Measurements from ENCODE around the gene PODNL1. TPM values are rescaled to one million over a fixed set of nuclear protein-coding genes. Genes with fewer than 3 reads are reported as not detected.

Gene PODNL1
- total and polyA plus RNA-seq, 10 of the 15 experiments (the other 5 are each of a cell fraction or from before 2014, with no cell fraction given) = 0.04 to 0.44 TPM; not detected in 8

DNA sequence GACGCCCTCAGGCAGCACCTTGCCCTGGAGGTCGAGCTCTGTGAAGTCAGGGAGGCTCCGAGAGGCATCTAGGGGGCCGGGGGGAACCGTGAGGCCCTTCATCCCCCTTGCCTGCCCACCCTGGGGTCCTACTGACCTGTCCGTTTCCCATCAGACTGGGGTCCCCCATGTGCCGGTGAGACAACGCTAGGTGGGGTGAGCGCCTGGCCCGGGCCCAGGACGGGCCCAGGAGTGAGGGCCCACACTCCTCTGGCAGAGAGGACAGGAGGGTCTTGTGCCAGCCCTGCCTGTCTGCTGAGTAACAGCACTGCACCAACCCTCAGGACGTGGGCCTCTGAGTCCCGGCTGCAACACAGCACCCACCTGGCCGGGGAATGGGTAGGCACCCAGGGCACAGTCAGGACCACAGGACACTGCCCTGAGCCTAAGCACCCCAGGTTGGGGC, 28.5 kb upstream of the PODNL1 start (continued):
- TF ChIP-seq, protein P1, sequence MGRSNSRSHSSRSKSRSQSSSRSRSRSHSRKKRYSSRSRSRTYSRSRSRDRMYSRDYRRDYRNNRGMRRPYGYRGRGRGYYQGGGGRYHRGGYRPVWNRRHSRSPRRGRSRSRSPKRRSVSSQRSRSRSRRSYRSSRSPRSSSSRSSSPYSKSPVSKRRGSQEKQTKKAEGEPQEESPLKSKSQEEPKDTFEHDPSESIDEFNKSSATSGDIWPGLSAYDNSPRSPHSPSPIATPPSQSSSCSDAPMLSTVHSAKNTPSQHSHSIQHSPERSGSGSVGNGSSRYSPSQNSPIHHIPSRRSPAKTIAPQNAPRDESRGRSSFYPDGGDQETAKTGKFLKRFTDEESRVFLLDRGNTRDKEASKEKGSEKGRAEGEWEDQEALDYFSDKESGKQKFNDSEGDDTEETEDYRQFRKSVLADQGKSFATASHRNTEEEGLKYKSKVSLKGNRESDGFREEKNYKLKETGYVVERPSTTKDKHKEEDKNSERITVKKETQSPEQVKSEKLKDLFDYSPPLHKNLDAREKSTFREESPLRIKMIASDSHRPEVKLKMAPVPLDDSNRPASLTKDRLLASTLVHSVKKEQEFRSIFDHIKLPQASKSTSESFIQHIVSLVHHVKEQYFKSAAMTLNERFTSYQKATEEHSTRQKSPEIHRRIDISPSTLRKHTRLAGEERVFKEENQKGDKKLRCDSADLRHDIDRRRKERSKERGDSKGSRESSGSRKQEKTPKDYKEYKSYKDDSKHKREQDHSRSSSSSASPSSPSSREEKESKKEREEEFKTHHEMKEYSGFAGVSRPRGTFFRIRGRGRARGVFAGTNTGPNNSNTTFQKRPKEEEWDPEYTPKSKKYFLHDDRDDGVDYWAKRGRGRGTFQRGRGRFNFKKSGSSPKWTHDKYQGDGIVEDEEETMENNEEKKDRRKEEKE (IDR thresholded peaks at IDR 0.05) = no peak
- TF ChIP-seq CHD1 (IDR thresholded peaks at IDR 0.05; ENCODE audit: low read depth, low read length) = no peak

DNA sequence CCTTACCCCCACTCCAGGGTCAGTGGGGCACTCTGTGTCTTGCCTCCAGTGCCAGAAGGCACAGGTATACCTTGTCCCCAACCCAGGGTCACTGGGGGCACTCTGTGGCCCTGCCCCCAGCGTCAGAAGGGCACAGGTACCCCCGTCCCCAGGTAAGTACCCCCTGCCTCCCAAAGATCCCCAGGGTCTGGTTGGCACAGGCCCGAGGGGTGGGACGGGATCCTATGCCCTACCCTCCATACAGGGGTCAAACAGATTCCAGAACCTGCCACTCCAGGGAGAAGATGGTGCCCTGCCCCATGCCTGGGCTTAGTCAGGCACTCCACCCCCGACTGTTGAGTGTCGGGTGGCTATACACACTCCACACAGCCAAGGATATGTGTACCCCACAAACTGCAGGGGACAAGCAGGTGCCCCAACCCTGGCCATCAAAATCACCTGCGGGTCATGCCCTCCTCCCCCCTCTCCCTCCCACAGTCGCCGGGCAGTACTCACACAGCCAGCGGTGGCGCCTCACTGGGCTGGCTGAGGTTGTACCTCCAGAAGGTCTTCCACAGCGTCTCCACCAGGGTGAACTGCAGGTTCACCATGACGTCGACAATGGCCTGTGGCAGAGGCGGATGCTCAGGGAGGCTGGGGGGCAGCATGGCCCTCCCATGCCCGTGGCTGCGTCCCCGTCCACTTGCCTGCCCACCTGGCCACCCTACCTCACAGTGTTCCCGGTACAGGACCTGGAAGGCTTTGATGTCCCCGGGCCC, 27.9 kb upstream of the PODNL1 start:
- no peaks in the 10 kb centered on the region for H4K20me1 ChIP-seq (ENCODE audit: control insufficient read depth, insufficient read depth)
- in situ Hi-C loops (cut with MboI) (no loop called here), intact Hi-C loops (cut with micrococcal nuclease; ENCODE audit: unreplicated experiment) (no loop called here)
- H2AFZ ChIP-seq (ENCODE audit: control insufficient read depth, low read depth, low read length) = no peak overlapping the region
- no peak overlapping the region for H3K4me2 ChIP-seq (ENCODE audit: control insufficient read depth, insufficient read depth)
- ATAC-seq (no peak), DNase-seq (ENCODE audit: low read depth, low spot score) (no peak), FAIRE-seq (no peak)
- H3K4me3 ChIP-seq = no peak overlapping the region
- H3K79me2 ChIP-seq (ENCODE audit: control insufficient read depth, insufficient read depth, low read length) = no peaks in the 10 kb centered on the region
- H3K36me3 ChIP-seq (ENCODE audit: control insufficient read depth in 2 of 2, insufficient read depth in 2 of 2, low read length in 1 of 2) = peaks cover 0 to 7% of the 10 kb centered on the region in 2 experiments; a peak in 3 of 4 replicates
- WGBS (ENCODE audit: insufficient coverage, insufficient replicate concordance, low lambda C conversion rate, missing lambda C conversion rate) = 89% methylated on average over 20 of the region's 20 CpGs
- no peaks in the 10 kb centered on the region for H3K27me3 ChIP-seq (replicated peaks in 1 of 2; ENCODE audit: control insufficient read depth in 2 of 2, insufficient read depth in 2 of 2, low read length in 1 of 2)
- SMC1A ChIA-PET (ENCODE audit: uncharacterized antibody, unreplicated experiment) = no interaction called here
- H3K4me1 ChIP-seq (ENCODE audit: control insufficient read depth, insufficient read depth, low read length) = no peaks in the 10 kb centered on the region
- RAD21 ChIA-PET (ENCODE audit: unreplicated experiment) = no interaction called here
- no peak overlapping the region for H3K9ac ChIP-seq (ENCODE audit: control insufficient read depth, insufficient read depth, low read length)
- no TSS peak for BruUV-seq (replicated peaks)
- POLR2A ChIA-PET = no interaction called here
- no peaks in the 10 kb centered on the region for H3K9me3 ChIP-seq (replicated peaks; ENCODE audit: control insufficient read depth, insufficient read depth, low read length)
- H3K27ac ChIP-seq (ENCODE audit: control insufficient read depth, insufficient read depth) = no peak overlapping the region
- CTCF ChIA-PET = no interaction called here
- TF ChIP-seq NFYA (IDR thresholded peaks at IDR 0.05; ENCODE audit: borderline replicate concordance, low read depth, low read length) = no peak
- TF ChIP-seq, protein P2, sequence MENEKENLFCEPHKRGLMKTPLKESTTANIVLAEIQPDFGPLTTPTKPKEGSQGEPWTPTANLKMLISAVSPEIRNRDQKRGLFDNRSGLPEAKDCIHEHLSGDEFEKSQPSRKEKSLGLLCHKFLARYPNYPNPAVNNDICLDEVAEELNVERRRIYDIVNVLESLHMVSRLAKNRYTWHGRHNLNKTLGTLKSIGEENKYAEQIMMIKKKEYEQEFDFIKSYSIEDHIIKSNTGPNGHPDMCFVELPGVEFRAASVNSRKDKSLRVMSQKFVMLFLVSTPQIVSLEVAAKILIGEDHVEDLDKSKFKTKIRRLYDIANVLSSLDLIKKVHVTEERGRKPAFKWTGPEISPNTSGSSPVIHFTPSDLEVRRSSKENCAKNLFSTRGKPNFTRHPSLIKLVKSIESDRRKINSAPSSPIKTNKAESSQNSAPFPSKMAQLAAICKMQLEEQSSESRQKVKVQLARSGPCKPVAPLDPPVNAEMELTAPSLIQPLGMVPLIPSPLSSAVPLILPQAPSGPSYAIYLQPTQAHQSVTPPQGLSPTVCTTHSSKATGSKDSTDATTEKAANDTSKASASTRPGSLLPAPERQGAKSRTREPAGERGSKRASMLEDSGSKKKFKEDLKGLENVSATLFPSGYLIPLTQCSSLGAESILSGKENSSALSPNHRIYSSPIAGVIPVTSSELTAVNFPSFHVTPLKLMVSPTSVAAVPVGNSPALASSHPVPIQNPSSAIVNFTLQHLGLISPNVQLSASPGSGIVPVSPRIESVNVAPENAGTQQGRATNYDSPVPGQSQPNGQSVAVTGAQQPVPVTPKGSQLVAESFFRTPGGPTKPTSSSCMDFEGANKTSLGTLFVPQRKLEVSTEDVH (IDR thresholded peaks at IDR 0.05; ENCODE audit: low read depth, partially characterized antibody) = no peak
- no peak for TF ChIP-seq MTA2 (IDR thresholded peaks at IDR 0.05; ENCODE audit: low read depth)
- no peak for TF ChIP-seq POLR2A (IDR thresholded peaks at IDR 0.05; ENCODE audit: low read depth, low read length)
- TF ChIP-seq MTA3 (IDR thresholded peaks at IDR 0.05; ENCODE audit: borderline replicate concordance, low read length) = no peak
- no peak for TF ChIP-seq TCF7 (IDR thresholded peaks at IDR 0.05; ENCODE audit: borderline replicate concordance)
- no peak for TF ChIP-seq MEF2A (IDR thresholded peaks at IDR 0.05; ENCODE audit: insufficient read depth, low read depth, low read length)
- no peak for TF ChIP-seq SUZ12 (IDR thresholded peaks at IDR 0.05; ENCODE audit: unreplicated experiment)
- no peak for TF ChIP-seq CHD1 (IDR thresholded peaks at IDR 0.05; ENCODE audit: low read depth, low read length)
- TF ChIP-seq, protein P3, sequence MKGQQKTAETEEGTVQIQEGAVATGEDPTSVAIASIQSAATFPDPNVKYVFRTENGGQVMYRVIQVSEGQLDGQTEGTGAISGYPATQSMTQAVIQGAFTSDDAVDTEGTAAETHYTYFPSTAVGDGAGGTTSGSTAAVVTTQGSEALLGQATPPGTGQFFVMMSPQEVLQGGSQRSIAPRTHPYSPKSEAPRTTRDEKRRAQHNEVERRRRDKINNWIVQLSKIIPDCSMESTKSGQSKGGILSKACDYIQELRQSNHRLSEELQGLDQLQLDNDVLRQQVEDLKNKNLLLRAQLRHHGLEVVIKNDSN (IDR thresholded peaks at IDR 0.05; ENCODE audit: borderline replicate concordance, extremely low read length, insufficient read depth, low read depth, low read length) = no peak
- TF ChIP-seq PML (IDR thresholded peaks at IDR 0.05; ENCODE audit: low read length) = no peak
- no peak for TF ChIP-seq JUND (IDR thresholded peaks at IDR 0.05; ENCODE audit: low read depth, low read length)
